HG03039 (cell line): ENCODE results near the gene MUC22.

Experiments used
- ATAC-seq: cut with Tn5 transposase; IDR thresholded peaks from one replicate; pipeline ENCODE4 v1.9.1; 2021; ENCODE audit warnings: mild to moderate bottlenecking, moderate library complexity; ENCODE audit not compliant: unreplicated experiment

The MUC22 gene

DNA sequence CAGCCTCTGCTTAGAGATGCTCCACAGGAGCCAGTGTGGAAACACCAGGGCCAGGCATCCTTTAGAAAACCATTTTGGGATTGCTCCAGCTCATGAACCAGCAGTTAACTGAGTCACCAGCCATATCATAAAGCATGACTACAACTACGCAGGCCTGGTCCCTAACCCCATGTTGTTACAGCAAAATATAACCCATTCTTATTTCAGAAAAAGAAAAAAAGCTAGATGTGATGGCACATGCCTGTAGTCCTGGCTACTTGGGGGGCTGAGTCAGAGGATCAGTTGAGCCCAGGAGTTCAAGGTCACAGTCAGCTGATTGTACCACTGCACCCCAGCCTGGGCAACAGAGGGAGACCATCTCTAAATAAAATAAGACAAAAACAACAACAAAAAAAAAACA lies 65.3 kb downstream of the MUC22 start:
- ATAC-seq: no peak

- no peak for ATAC-seq
These were observed 66.3 kb downstream of the MUC22 start for GRCh38 chr6:31076611-31077010.

DNA sequence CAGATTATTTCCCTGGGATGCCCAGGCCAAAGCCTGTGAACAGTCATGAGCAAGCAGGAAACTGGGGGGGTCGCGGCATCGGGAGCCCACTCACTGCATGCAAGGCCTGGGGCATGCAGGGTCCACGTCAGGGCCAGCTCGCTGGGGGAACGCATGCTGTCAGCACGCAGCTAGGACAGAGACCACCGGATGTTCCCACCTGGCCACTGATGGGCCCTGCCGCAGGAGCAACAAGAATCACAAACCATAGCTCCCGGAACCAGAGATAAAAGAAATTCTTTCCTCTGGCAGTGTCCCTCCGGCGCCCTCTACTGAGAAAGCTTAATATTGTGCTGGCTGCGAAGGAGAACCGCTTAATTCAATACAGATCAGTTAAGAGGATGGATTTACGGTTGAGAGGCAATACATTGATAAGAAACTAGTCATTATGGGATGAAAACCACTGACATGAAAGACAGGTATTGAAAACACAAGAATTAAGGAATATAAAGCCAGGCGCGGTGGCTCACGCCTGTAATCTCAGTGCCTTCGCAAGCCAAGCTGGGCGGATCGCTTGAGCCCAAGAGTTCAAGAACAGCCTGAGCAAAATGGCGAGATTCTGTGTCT lies 69.5 kb downstream of the MUC22 start:
- no peak for ATAC-seq

- no peak for ATAC-seq
These were observed 71.6 kb downstream of the MUC22 start for GRCh38 chr6:31081872-31082271.

- ATAC-seq: no peak
These were observed 73.6 kb downstream of the MUC22 start for GRCh38 chr6:31083742-31084354.
